ENCODE data around the gene S100G. TPM values are rescaled to one million over a fixed set of nuclear protein-coding genes. Genes with fewer than 3 reads are reported as not detected.

The S100G gene
- total RNA-seq, 2 experiments from 2014 or later = not detected

- no peak overlapping the region for H3K27ac Mint-ChIP-seq
- H3K27me3 Mint-ChIP-seq = no peaks in the 10 kb centered on the region
- H3K36me3 Mint-ChIP-seq = peaks cover 1% of the 10 kb centered on the region
- DNase-seq (no peak), ATAC-seq (ENCODE audit: low read depth) (no peak)
- no peak overlapping the region for H3K4me3 Mint-ChIP-seq
- no peaks in the 10 kb centered on the region for H3K4me1 Mint-ChIP-seq
- no peaks in the 10 kb centered on the region for H3K9me3 Mint-ChIP-seq
- POLR2A ChIA-PET = no interaction called here
Observed at GRCh38 chrX:16661495-16661894, 11.5 kb downstream of the S100G start.

GRCh38 chrX:16662402-16662801 lies 12.4 kb downstream of the S100G start:
- POLR2A ChIA-PET = no interaction called here
- no peaks in the 10 kb centered on the region for H3K27me3 Mint-ChIP-seq
- DNase-seq = no peak

GRCh38 chrX:16664074-16664473 lies 14.1 kb downstream of the S100G start:
- H3K36me3 Mint-ChIP-seq = no peaks in the 10 kb centered on the region
- ATAC-seq (ENCODE audit: low read depth) (no peak), DNase-seq (no peak)
- POLR2A ChIA-PET = no interaction called here
- H3K9me3 Mint-ChIP-seq = no peaks in the 10 kb centered on the region
- no peak overlapping the region for H3K4me3 Mint-ChIP-seq
- no peaks in the 10 kb centered on the region for H3K4me1 Mint-ChIP-seq
- H3K27me3 Mint-ChIP-seq = no peaks in the 10 kb centered on the region
- no peak overlapping the region for H3K27ac Mint-ChIP-seq

More at GRCh38 chrX:16662402-16662801, 12.4 kb downstream of the S100G start:
- Mint-ChIP-seq H3K4me3 (no peak overlapping the region), H3K27ac (no peak overlapping the region), H3K9me3 (no peaks in the 10 kb centered on the region), H3K4me1 (no peaks in the 10 kb centered on the region), H3K36me3 (no peaks in the 10 kb centered on the region)
- no peak for ATAC-seq (ENCODE audit: low read depth)

GRCh38 chrX:16664626-16665025 lies 14.7 kb downstream of the S100G start:
- no peaks in the 10 kb centered on the region for H3K4me1 Mint-ChIP-seq
- no peak overlapping the region for H3K27ac Mint-ChIP-seq
- no peak overlapping the region for H3K4me3 Mint-ChIP-seq
- no peaks in the 10 kb centered on the region for H3K36me3 Mint-ChIP-seq
- DNase-seq (no peak), ATAC-seq (ENCODE audit: low read depth) (no peak)
- no peaks in the 10 kb centered on the region for H3K9me3 Mint-ChIP-seq
- POLR2A ChIA-PET = no interaction called here
- H3K27me3 Mint-ChIP-seq = no peaks in the 10 kb centered on the region

GRCh38 chrX:16665089-16665488 lies 15.1 kb downstream of the S100G start:
- H3K27me3 Mint-ChIP-seq = no peaks in the 10 kb centered on the region
- POLR2A ChIA-PET = no interaction called here
- no peaks in the 10 kb centered on the region for H3K36me3 Mint-ChIP-seq
- DNase-seq (no peak), ATAC-seq (ENCODE audit: low read depth) (no peak)
- H3K27ac Mint-ChIP-seq = no peak overlapping the region
- no peaks in the 10 kb centered on the region for H3K4me1 Mint-ChIP-seq
- no peaks in the 10 kb centered on the region for H3K9me3 Mint-ChIP-seq
- H3K4me3 Mint-ChIP-seq = no peak overlapping the region

- ATAC-seq (ENCODE audit: low read depth) = no peak
- POLR2A ChIA-PET = no interaction called here
- peaks cover 3% of the 10 kb centered on the region for H3K4me1 Mint-ChIP-seq
Observed at GRCh38 chrX:16666541-16666940, 16.6 kb downstream of the S100G start.

GRCh38 chrX:16671005-16671404 lies 21.0 kb downstream of the S100G start:
- Mint-ChIP-seq H3K4me3 (no peak overlapping the region), H3K9me3 (no peaks in the 10 kb centered on the region), H3K4me1 (peaks cover 3% of the 10 kb centered on the region), H3K36me3 (no peaks in the 10 kb centered on the region), H3K27ac (no peak overlapping the region), H3K27me3 (no peaks in the 10 kb centered on the region)
- no peak for DNase-seq
- POLR2A ChIA-PET = no interaction called here
- peak; percentile 39 for ATAC-seq (ENCODE audit: low read depth)

More at GRCh38 chrX:16666541-16666940, 16.6 kb downstream of the S100G start:
- no peaks in the 10 kb centered on the region for H3K27me3 Mint-ChIP-seq
- H3K36me3 Mint-ChIP-seq = no peaks in the 10 kb centered on the region
- H3K27ac Mint-ChIP-seq = no peak overlapping the region
- DNase-seq = no peak
- no peak overlapping the region for H3K4me3 Mint-ChIP-seq
- H3K9me3 Mint-ChIP-seq = no peaks in the 10 kb centered on the region

- no peaks in the 10 kb centered on the region for H3K27me3 Mint-ChIP-seq
- POLR2A ChIA-PET = no interaction called here
- H3K4me3 Mint-ChIP-seq = no peak overlapping the region
- H3K9me3 Mint-ChIP-seq = no peaks in the 10 kb centered on the region
- ATAC-seq (ENCODE audit: low read depth) (no peak), DNase-seq (no peak)
- no peaks in the 10 kb centered on the region for H3K4me1 Mint-ChIP-seq
- H3K36me3 Mint-ChIP-seq = peaks cover 4% of the 10 kb centered on the region
- no peak overlapping the region for H3K27ac Mint-ChIP-seq
Observed at GRCh38 chrX:16678689-16679088, 28.7 kb downstream of the S100G start.

GRCh38 chrX:16683007-16683664 lies 33.2 kb downstream of the S100G start:
- Mint-ChIP-seq H3K4me3 (no peak overlapping the region), H3K27me3 (no peaks in the 10 kb centered on the region), H3K36me3 (no peaks in the 10 kb centered on the region), H3K4me1 (no peaks in the 10 kb centered on the region), H3K27ac (no peak overlapping the region), H3K9me3 (no peaks in the 10 kb centered on the region)
- no peak for ATAC-seq (ENCODE audit: low read depth)
- POLR2A ChIA-PET = no interaction called here
- no peak for DNase-seq

GRCh38 chrX:16687514-16687913 lies 37.6 kb downstream of the S100G start:
- no peak for ATAC-seq (ENCODE audit: low read depth)
- no peak overlapping the region for H3K27ac Mint-ChIP-seq
- no peaks in the 10 kb centered on the region for H3K4me1 Mint-ChIP-seq
- no peaks in the 10 kb centered on the region for H3K27me3 Mint-ChIP-seq
- H3K9me3 Mint-ChIP-seq = no peaks in the 10 kb centered on the region
- no peaks in the 10 kb centered on the region for H3K36me3 Mint-ChIP-seq
- DNase-seq = no peak
- POLR2A ChIA-PET = no interaction called here
- no peak overlapping the region for H3K4me3 Mint-ChIP-seq

- no peaks in the 10 kb centered on the region for H3K27me3 Mint-ChIP-seq
- POLR2A ChIA-PET = no interaction called here
- ATAC-seq (ENCODE audit: low read depth) = no peak
Observed at GRCh38 chrX:16695079-16695676, 45.2 kb downstream of the S100G start.

GRCh38 chrX:16696956-16697355 lies 47.0 kb downstream of the S100G start:
- Mint-ChIP-seq H3K27ac (no peak overlapping the region), H3K27me3 (no peaks in the 10 kb centered on the region), H3K4me1 (no peaks in the 10 kb centered on the region), H3K9me3 (no peaks in the 10 kb centered on the region), H3K4me3 (no peak overlapping the region), H3K36me3 (peaks cover 2% of the 10 kb centered on the region)
- no peak for DNase-seq
- POLR2A ChIA-PET = no interaction called here
- no peak for ATAC-seq (ENCODE audit: low read depth)

More at GRCh38 chrX:16695079-16695676, 45.2 kb downstream of the S100G start:
- Mint-ChIP-seq H3K27ac (no peak overlapping the region), H3K36me3 (peaks cover 2% of the 10 kb centered on the region), H3K4me1 (no peaks in the 10 kb centered on the region), H3K9me3 (no peaks in the 10 kb centered on the region), H3K4me3 (no peak overlapping the region)
- peak; percentile 53 for DNase-seq

GRCh38 chrX:16699389-16699788 lies 49.4 kb downstream of the S100G start:
- Mint-ChIP-seq H3K27me3 (no peaks in the 10 kb centered on the region), H3K36me3 (no peaks in the 10 kb centered on the region), H3K9me3 (no peaks in the 10 kb centered on the region), H3K4me1 (no peaks in the 10 kb centered on the region), H3K27ac (no peak overlapping the region), H3K4me3 (no peak overlapping the region)
- POLR2A ChIA-PET = no interaction called here
- DNase-seq = no peak
- ATAC-seq (ENCODE audit: low read depth) = no peak

GRCh38 chrX:16700734-16701133 lies 50.8 kb downstream of the S100G start:
- no peak for ATAC-seq (ENCODE audit: low read depth)
- Mint-ChIP-seq H3K4me3 (no peak overlapping the region), H3K9me3 (no peaks in the 10 kb centered on the region), H3K27ac (no peak overlapping the region), H3K27me3 (no peaks in the 10 kb centered on the region), H3K4me1 (no peaks in the 10 kb centered on the region), H3K36me3 (no peaks in the 10 kb centered on the region)
- POLR2A ChIA-PET = no interaction called here
- no peak for DNase-seq

All from activated naive CD8-positive, alpha-beta T cell treated with anti-CD3 and anti-CD28 coated beads, Interleukin-2, amount 10 ng/mL, durations not matched to agents 7 days and 5 days (primary cell).